OCI-LY7 (cell line): Measurements from ENCODE around the gene ZBTB34.

ENCODE experiments used
- EZH2phosphoT487 ChIP-seq: fragments of 200-600 bp; sonication (generic); IDR thresholded peaks from 2 replicates; pipeline ENCODE4 v1.6.1; 2018; ENCODE audit warnings: low read depth, borderline replicate concordance, mild to moderate bottlenecking, mixed run types, antibody characterized with exemption, low read length, moderate library complexity, mixed read lengths
- TF ChIP-seq, protein P1 (sequence below): fragments of 200-600 bp; sonication (generic); conservative IDR thresholded peaks from 2 replicates; pipeline ENCODE4 v1.5.1; 2014; ENCODE audit warnings: mild to moderate bottlenecking, antibody characterized with exemption, low read length, moderate library complexity, mixed read lengths

DNA sequence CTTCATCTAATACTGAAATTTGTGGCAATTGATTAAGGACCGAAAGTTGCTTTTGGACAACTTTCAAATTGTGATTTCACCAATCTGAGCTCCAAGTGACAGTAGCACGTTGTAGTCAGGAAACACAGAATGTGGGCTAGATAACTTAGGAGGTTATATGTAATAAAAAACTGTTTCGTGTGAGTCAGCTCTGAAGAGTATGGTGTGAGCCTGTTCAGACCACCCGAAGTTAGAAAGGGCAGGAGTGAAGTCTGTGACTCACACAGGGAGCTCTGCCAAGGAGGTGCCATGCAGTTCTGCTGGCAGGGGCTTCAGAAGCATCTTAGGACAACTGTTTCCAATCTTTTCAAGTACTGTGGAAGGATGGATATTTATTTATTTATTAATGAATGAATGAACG is 16.4 kb upstream of the ZBTB34 start:
- TF ChIP-seq, protein P1, sequence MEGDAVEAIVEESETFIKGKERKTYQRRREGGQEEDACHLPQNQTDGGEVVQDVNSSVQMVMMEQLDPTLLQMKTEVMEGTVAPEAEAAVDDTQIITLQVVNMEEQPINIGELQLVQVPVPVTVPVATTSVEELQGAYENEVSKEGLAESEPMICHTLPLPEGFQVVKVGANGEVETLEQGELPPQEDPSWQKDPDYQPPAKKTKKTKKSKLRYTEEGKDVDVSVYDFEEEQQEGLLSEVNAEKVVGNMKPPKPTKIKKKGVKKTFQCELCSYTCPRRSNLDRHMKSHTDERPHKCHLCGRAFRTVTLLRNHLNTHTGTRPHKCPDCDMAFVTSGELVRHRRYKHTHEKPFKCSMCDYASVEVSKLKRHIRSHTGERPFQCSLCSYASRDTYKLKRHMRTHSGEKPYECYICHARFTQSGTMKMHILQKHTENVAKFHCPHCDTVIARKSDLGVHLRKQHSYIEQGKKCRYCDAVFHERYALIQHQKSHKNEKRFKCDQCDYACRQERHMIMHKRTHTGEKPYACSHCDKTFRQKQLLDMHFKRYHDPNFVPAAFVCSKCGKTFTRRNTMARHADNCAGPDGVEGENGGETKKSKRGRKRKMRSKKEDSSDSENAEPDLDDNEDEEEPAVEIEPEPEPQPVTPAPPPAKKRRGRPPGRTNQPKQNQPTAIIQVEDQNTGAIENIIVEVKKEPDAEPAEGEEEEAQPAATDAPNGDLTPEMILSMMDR, result no peak
- no peak for TF ChIP-seq EZH2phosphoT487
